Measurements from ENCODE around the gene RPP40. TPM values are rescaled to one million over a fixed set of nuclear protein-coding genes. Genes with fewer than 3 reads are reported as not detected.
"Not testable (repeated sequence)": the region's sequence is repeated elsewhere in the genome, so short reads cannot be mapped to it uniquely, and the experiment has no call there.

RPP40 gene
- total RNA-seq, 4 donors from 2014 or later, result 5.1 to 16.4 (median 12.2) TPM

GRCh38 chr6:5036269-5036668 is 32.4 kb upstream of the RPP40 start:
- in situ Hi-C loops (cut with MboI; ENCODE audit: low sequenced_read_pairs in 4 of 4) (no loop called here), intact Hi-C loops (cut with DNase I; ENCODE audit: low total_unique reads) (loop anchor here (10.0 kb wide), 1 partner anchor 721 kb away; no protein-coding TSS in a partner anchor)
- Histone ChIP-seq H3K36me3 (no peaks in the 10 kb centered on the region), H3K27me3 (no peaks in the 10 kb centered on the region), H3K4me3 (no peak overlapping the region), H3K9me3 (no peaks in the 10 kb centered on the region), H3K27ac (no peak overlapping the region), H3K4me1 (no peaks in the 10 kb centered on the region)
- TF ChIP-seq CTCF (IDR thresholded peaks at IDR 0.05 in 4 of 5, conservative IDR thresholded peaks at IDR 0.05 in 1 of 5) (no peak), POLR2A (IDR thresholded peaks at IDR 0.05) (no peak)
- no peak for DNase-seq
- ATAC-seq, result no peak

GRCh38 chr6:5034736-5035135 is 30.9 kb upstream of the RPP40 start:
- intact Hi-C loops (cut with DNase I; ENCODE audit: low total_unique reads) (loop anchor here (10.0 kb wide), 1 partner anchor 720 kb away; no protein-coding TSS in a partner anchor), in situ Hi-C loops (cut with MboI; ENCODE audit: low sequenced_read_pairs in 4 of 4) (no loop called here)
- Histone ChIP-seq H3K4me1 (no peaks in the 10 kb centered on the region), H3K4me3 (no peak overlapping the region), H3K27ac (no peak overlapping the region), H3K9me3 (no peaks in the 10 kb centered on the region), H3K27me3 (no peaks in the 10 kb centered on the region), H3K36me3 (no peaks in the 10 kb centered on the region)
- no peak for DNase-seq
- ATAC-seq, result no peak
- no peak for TF ChIP-seq POLR2A (IDR thresholded peaks at IDR 0.05)
- TF ChIP-seq CTCF (IDR thresholded peaks at IDR 0.05 in 4 of 5, conservative IDR thresholded peaks at IDR 0.05 in 1 of 5), result no peak

GRCh38 chr6:5034328-5034727 is 30.5 kb upstream of the RPP40 start:
- intact Hi-C loops (cut with DNase I; ENCODE audit: low total_unique reads) (loop anchor here (10.0 kb wide), 1 partner anchor 720 kb away; no protein-coding TSS in a partner anchor), in situ Hi-C loops (cut with MboI; ENCODE audit: low sequenced_read_pairs in 4 of 4) (no loop called here)
- TF ChIP-seq POLR2A (IDR thresholded peaks at IDR 0.05) (no peak), CTCF (IDR thresholded peaks at IDR 0.05 in 4 of 5, conservative IDR thresholded peaks at IDR 0.05 in 1 of 5) (no peak)
- Histone ChIP-seq H3K9me3 (no peaks in the 10 kb centered on the region), H3K27me3 (no peaks in the 10 kb centered on the region), H3K4me1 (no peaks in the 10 kb centered on the region), H3K27ac (no peak overlapping the region), H3K4me3 (no peak overlapping the region), H3K36me3 (no peaks in the 10 kb centered on the region)
- no peak for DNase-seq
- ATAC-seq, result no peak

GRCh38 chr6:5033214-5033904 is 29.5 kb upstream of the RPP40 start:
- DNase-seq; H3K36me3 ChIP-seq; H3K9me3 ChIP-seq; H3K4me1 ChIP-seq; ATAC-seq; H3K27me3 ChIP-seq; H3K27ac ChIP-seq; in situ Hi-C loops (cut with MboI; ENCODE audit: low sequenced_read_pairs in 4 of 4); H3K4me3 ChIP-seq: not testable (repeated sequence)
- intact Hi-C loops (cut with DNase I; ENCODE audit: low total_unique reads), result loop anchor here (10.0 kb wide), 1 partner anchor 719 kb away; no protein-coding TSS in a partner anchor

- intact Hi-C loops (cut with DNase I; ENCODE audit: low total_unique reads), result loop anchor here (10.0 kb wide), 1 partner anchor 718 kb away; no protein-coding TSS in a partner anchor
- ATAC-seq; in situ Hi-C loops (cut with MboI; ENCODE audit: low sequenced_read_pairs in 4 of 4): not testable (repeated sequence)
Observed at GRCh38 chr6:5032706-5033105, 28.9 kb upstream of the RPP40 start.

More at GRCh38 chr6:5032706-5033105, 28.9 kb upstream of the RPP40 start:
- not testable (repeated sequence) for H3K4me1 ChIP-seq, H3K4me3 ChIP-seq, H3K36me3 ChIP-seq, H3K27ac ChIP-seq, H3K27me3 ChIP-seq, H3K9me3 ChIP-seq, DNase-seq

Data from gastrocnemius medialis (tissue), 4 donors.